Activated T-helper 9 cell treated with anti-CD3 and anti-CD28 coated beads, Interleukin-2, amount 50 U/mL, for 16 hours (primary cell): ENCODE results near the gene ZP4.
"Not testable (repeated sequence)": the region's sequence is repeated elsewhere in the genome, so short reads cannot be mapped to it uniquely, and the experiment has no call there.

ENCODE experiments used
- DNase-seq: peaks from one replicate; pipeline ENCODE4 v3.0.0-alpha.2; 2020; ENCODE audit warnings: low read depth

ZP4 gene

DNA sequence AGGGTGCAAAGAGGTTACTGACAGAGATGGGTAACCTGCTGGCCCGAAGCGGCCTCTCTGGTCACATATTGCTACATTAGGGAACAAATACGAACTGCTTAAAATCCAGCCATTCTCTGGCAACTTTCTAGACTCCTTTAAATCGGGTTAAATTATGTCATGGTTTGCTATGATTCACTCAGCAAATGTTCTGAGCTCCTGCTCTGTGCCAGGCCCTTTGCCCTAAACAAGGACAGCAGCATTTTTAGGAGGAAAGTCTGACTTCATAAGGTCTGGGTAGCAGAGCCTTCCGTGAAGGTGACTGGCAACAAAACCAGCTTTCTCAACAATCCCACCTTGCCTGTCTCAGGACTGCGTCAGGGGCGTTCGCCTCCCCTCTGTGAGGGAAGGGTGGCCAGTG, 15.4 kb downstream of the ZP4 start:
- DNase-seq = no peak

DNA sequence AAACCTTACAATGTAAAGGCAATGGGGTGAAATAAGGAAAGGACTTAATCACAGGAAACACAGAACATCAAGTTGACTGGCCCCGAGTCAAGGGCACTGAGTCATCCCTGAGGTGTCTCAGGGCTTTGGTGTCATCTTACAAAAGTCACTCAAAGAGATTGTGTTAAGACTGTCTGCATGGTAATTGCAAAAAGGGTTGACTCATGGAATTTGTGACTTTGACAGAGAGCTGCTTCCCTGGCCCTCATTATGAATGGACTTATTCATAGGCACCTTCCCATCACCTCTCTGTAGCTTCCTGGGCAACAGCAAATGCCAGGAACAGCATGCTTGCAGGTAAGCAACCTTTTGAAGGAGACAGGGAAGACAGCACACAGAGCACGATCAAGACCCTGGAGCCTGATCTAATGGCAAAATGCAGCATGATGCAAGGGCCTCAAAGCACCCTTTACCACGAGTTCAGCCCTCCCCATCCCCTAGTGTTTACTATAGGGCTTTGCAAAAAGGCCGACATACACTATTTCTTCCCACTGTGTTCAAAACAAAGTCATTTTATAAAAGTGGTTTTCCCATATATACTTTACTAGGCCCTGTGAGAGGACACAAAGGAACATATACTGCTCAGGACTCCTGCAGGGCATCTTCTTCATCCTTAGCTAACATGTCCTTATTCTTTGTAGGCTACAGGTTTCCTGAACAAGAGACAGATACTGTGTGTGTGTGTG, 17.1 kb downstream of the ZP4 start:
- no peak for DNase-seq

DNA sequence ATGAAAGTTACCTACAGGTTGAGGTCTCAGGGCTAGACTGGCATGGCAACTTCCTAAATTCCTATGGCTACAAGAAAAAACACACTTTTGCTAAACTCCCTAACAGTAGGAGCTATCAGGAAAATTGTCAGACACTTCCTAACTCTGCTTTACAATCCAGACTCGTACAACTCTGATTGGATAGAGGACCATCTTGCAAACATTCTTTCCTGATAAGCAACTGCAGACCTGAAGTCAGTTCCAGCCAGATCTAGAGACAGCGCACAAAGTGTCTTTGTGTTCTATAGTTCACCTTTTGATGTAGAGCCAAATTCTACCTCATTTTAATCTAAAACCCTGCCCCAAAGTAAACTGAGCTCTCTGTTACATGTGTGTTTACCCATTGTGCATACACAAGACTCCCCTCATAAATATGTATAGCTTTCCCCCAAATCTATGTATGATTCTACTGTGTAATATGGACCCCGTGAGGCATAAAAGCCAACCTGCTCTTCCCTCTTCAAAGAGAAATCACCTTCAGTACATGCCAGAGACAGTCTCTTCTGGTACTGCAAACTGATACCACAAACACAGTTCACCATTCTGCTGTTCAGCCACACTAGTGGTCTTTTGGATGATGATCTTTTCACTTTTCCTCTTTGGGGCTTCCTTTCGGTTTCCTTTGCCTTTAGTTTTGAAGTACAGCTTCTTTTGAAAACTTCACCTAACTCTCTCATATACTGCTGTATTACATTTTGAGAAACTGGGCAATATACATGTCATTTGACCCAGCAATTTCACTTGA, 21.7 kb downstream of the ZP4 start:
- no peak for DNase-seq

DNA sequence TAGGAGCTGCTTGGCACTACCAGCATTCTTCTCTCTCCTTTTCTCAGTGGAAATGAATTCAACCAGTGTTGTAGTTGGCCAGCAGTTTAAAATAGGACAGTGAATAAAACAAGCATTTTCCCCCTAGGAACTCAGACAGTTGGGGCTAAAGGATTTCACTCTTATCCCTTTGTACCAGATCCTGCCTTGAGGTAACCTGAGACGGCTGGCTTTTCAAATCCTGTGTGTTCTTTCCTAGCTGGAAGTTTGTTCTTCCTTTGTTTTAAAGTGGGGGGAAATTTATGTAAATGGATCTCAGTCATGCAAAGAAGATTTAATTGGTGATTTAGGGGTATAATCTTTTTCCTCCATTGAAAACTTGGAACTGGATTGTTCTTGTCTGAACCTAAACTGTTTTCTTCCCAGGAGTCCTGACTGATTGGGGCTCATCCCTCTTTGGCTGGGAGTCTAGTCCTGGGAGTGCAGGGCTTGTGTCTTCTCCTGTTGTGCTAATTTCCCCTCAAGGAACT, 23.3 kb downstream of the ZP4 start:
- DNase-seq = no peak

DNA sequence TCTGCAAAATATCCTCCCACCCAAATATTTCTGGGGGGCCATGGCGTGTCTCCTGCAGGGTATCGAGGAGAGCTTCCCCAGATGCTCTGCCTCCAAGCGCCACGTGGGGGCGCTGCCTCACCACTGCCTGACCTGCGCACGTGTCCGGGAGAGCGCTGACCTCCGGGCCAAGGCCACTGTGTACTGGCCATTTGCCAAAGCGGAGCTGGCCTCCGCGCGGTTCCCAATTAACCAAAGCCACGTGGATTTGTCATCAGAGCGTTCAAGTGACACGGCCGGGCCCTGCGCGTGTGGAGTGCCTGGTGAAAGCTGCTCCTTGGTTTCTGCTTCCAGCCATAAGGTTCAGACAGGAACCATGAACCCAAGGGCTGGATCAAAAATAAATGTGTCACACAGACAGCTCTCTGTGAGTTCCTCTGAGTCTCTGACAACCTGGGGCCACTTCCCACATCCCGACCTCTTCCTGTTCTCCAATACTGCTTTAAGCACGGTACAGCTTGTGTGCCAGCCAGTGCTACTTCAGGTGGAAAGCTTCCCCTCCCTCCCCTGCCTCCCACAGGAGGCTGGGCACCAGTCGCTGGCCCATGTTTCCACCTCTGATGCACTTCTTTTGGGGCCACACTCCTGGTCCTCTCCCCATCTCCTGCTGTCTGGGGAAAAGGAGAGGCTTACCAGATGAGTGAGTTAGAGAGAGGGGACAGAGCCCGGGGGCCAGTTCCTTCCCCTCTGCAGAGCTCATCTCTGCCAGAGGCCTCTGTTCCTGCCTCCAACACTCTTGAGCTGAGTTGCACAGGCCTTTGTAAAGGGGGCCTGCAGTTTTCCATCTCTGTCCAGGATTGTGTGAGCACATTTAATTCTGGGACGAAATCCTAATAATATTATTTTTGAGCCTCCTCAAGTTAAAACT, 26.1 kb downstream of the ZP4 start:
- no peak for DNase-seq

DNA sequence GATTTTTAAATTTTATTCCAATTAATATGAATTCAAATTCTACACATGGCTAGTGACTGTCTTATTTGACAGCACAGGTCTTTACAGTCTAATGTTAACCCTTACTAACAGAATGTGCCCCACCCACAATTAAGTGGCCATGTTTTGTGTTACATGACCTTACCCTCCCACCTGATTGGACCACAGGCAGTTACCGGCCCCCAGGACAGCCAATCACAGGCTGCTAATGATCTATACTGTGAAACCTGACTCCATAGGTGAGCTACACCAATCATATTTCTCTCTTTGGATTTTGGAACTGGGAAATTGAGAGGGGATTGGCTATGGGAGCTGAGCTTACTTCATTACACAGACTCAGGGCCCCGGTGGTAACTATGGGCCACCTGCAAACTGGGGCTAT, 27.5 kb downstream of the ZP4 start:
- no peak for DNase-seq

DNA sequence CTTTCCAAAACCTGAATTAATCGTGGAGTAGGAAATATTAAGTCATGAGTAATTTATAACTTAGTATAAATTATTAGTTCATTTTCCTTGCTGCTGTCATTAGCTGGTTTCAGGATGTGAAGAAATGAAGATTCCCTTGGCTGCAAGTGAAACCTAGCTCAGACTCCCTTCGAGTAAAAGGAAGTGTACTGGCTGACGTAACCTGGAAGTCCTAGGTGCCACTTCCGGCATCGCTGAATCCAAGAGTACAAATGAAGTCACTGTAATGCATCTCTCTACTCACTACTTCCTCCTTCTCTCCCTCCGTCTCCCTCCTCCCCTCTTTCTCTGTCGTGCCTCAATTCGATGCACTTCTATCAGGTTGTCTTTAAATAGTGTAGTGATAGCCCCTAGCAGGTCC, 28.8 kb downstream of the ZP4 start:
- DNase-seq = no peak

DNA sequence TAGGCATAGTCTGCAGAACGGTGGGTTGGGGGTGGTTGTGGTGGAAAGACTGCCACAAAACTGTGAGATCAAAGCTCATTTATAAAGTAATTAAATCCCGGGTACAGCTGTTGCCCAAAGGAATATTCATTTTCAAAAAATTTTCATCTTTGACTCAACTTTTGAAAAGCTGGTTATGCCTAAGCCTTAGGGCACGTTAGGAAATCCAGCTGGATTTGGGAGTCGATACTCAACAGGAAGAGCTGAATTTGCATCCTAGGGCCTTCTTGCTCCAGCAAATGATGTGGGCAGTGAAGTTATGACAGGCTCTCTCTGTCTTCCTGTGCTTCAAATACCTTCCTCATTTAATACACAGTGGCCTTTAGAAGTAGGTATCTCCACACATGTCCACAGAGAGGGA, 31.7 kb downstream of the ZP4 start:
- DNase-seq = no peak

DNA sequence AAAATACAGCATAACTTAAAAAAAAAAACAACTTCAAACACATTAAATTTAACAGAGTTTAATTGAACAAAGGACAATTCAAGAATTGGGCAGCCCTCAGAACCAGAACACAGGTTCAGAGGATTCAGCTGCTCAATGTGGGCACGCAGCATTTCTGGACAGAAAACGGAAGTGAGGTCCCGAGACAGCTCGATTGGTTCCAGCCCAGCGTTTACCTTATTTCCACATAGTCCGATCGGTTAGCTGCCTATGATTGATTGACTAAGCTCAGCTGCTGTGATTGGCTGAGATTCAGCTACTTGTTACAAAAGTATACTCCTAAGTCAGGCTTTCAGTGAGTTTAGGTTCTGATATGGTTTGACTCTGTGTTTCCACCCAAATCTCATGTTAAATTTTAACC, 33.3 kb downstream of the ZP4 start:
- no peak for DNase-seq

DNA sequence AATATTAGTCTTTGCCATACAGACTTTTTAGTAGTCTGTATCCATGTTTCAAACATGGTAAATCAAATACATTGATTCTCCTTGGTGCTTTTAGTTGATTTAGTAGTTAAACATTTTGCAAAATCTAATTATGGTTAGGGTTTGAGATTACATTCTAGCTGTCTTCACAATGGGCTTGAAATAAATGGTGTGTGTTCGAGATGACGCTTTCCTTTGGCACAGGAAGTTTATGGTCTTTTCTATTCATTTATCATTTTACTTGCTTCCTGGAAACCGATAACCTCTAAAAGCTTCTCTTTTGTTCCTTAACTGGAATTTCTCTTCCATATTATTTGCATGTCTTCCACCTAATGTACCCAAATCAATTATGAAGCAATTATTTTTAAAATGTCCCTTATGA, 38.4 kb downstream of the ZP4 start:
- no peak for DNase-seq

DNA sequence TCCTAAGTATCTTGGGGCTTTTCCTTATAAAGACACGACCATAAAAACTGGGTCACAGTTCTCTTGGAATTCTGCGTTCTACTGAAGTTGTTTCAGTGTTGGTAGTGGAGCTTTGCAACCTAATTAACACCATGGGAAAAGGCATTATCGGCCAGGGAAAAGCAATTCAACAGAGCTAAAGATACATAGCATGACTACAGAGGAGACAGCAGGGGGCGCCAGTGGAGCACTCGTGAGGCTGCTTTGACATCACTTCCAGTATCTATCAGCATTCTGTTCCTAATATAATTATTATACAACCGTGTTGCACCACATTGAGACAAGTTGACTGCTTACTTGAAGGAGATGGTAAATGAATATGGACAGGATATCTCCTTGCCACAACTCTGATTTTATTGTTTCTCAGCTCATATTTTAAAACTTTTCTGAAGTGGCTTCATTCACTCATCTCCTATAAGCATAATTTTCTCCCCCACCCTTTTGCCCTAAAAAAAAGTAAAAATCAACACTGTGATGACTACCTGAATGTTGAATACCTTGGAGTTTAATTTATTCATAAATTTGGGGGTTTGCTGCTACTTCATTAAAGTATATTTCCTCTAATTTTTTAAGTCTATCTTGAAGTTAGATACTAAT, 39.4 kb downstream of the ZP4 start:
- DNase-seq = no peak

DNA sequence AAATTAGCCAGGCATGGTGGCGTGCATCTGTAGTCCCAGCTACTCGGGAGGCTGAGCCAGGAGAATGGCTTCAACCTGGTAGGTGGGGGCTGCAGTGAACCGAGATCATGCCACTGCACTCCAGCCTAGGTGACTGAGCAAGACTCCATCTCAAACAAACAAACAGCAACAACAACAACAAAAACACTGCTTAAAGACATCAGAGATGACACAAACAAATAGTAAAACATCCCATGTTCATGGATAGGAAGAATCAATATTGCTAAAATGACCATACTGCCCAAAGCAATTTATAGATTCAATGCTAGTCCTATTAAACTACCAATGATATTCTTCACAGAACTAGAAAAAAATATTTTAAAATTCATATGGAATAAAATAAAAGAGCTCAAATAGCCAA, 47.2 kb downstream of the ZP4 start:
- not testable (repeated sequence) for DNase-seq

DNA sequence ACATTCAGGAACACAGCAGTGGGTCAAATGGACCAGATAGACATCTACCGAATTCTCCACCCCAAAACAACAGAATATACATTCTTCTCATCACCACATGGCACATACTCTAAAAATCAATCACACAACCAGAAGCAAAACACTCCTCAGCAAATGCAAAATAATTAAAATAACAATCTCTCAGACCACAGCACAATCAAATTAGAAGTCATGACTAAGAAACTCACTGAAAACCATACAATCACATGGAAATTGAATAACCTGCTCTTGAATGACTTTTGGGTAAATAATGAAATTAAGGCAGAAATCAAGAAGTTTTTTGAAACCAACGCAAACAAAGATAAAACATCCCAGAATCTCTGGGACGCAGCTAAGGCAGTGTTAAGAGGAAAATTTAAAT, 49.2 kb downstream of the ZP4 start:
- DNase-seq = no peak

DNA sequence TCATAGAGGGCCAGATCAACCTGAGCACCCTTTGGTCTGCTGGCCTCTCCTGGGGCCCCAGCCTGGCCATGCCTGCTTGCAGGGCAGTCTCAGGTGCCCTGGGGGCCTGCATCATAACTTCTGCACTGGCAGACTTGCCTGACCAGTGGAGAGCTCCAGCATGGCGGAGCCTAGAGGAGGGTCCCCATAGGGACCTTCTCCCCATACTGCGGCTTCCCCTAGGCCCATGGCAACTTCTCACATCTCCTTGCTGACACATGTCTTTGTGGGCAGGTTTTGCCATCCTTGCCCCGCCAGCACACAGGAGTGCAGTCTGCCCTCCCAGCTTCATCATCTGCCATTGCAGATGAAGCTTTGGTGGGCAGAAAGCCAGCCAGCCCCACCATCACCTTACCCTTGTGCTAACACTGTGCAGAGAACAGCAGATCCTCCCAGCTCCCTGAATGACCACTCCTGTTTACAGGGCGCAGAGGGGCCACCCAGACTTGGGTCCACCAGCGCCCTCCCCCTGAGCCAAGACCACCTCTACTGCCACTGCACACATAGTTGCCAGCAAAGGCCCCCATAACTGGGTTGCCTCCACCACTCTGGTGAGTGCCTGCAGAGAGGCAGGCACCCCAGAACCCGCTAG, 51.7 kb downstream of the ZP4 start:
- no peak for DNase-seq

DNA sequence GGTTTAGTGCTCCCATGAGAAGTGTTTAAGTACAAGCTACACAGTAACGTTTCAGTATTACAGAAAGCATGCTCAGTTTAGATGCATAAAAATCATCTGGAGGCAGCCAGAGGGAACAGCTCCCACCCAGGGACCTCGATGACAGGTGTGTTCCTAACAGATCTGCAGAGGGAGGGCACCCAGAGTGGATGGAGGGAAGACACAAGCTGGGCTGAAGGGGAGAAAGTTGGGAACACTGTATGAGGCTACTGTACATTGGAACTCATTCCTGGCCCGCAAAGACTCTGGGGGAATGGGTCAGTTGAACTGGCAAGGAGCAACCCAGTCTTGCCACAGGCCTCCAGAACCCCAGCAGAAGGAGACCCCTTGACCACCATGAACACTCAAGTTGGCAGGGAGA, 52.4 kb downstream of the ZP4 start:
- DNase-seq = no peak

DNA sequence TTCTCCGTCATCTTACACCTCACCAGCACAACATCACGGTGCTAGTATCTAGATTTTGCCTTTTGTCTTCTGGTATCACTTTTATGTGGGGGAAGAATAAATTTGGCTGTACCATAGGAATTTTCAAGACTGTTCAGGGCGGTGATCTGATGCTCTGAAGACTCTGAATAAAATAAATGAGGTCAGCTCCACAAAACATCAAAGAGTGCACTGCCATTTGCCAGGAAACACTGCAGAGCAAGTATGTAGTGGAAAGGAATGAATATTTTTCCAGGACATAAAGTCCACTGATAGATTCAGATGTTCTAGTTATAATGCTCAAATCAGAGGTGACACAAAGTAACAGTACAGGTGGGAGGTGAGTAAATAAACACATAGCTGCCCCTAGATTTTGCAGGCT, 56.3 kb downstream of the ZP4 start:
- DNase-seq = no peak

DNA sequence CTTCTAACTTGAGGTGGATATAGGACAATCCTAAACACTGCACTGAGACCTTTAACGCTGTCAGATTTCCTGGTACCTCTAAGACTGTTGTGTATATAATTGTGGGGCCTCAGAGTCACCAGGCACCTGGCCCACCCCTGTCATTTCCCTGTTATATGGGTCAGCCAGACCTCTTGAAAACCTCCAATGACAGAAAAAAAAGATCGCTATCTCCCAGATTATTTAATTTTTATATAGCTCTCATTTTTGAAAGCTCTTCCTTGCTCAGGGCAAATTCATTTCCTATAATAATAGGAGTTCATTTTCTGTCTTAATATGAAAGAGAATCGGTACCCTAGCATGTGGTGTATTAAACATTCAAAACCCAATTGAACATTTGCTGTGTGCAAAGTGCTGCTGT, 56.7 kb downstream of the ZP4 start:
- no peak for DNase-seq

DNA sequence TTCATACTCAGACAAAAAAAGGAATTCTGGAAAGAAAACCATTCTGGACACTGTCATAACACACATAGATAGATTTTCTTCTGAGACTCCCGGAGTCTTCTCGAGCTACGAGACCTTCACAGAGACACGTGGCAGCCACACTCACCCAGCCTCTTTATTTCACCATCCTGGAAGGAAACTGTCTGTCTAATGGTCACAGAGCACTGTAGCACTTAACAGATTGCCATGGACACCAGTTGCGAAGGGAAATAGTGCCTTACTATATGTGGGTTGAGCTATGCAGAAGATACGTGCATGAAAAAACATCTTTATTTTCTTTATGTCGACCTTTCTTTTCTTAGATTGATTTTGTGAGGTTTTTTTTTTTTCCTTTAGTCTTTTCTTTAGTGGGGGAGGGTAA, 57.9 kb downstream of the ZP4 start:
- no peak for DNase-seq
